Measurements from ENCODE around the gene SLC34A1. TPM values are rescaled to one million over a fixed set of nuclear protein-coding genes. Genes with fewer than 3 reads are reported as not detected.

The SLC34A1 gene
- total RNA-seq, 1 experiment from 2014 or later: not detected

GRCh38 chr5:177427211-177427822 is 43.1 kb downstream of the SLC34A1 start:
- H3K36me3 Mint-ChIP-seq (ENCODE audit: insufficient read depth, unreplicated experiment): peaks cover 18% of the 10 kb centered on the region
- DNase-seq: peak in 1 of 2 experiments; percentile 43
- Histone ChIP-seq H3K4me3 (ENCODE audit: low read depth, low read length) (peak overlapping the region; percentile 97), H3K36me3 (ENCODE audit: control insufficient read depth, insufficient read depth, low read length) (peaks cover 2% of the 10 kb centered on the region), H3K4me1 (peaks cover 15% of the 10 kb centered on the region), H3K27me3 (replicated peaks; ENCODE audit: control insufficient read depth, insufficient read depth, low read length) (no peaks in the 10 kb centered on the region), H3K9me3 (no peaks in the 10 kb centered on the region)
- H3K9me3 Mint-ChIP-seq (ENCODE audit: unreplicated experiment): no peaks in the 10 kb centered on the region
- H3K4me3 Mint-ChIP-seq (ENCODE audit: unreplicated experiment): peak overlapping the region; percentile 92
- peak overlapping the region; percentile 53 for H3K27ac Mint-ChIP-seq (ENCODE audit: unreplicated experiment)
- no peaks in the 10 kb centered on the region for H3K27me3 Mint-ChIP-seq (ENCODE audit: insufficient read depth, unreplicated experiment)
- ChIA-PET POLR2A (interaction anchor here (1.3 to 2.1 kb wide), 4 partner anchors 17 to 115 kb away, joined by 5 to 43 read pairs (median 14); partner anchors contain the start of genes MXD3 and PRR7), CTCF (interaction anchor here (1.0 to 2.7 kb wide), 4 partner anchors 23 to 118 kb away, joined by 4 to 47 read pairs (median 8); no protein-coding TSS in a partner anchor)
- TSS peak; percentile 64 for BruUV-seq (replicated peaks)
- no peak for TF ChIP-seq CTCF (IDR thresholded peaks at IDR 0.05; ENCODE audit: insufficient read depth in 1 of 2, low read depth in 1 of 2, low read length in 1 of 2, severe bottlenecking in 1 of 2, unreplicated experiment in 1 of 2)
- H3K4me1 Mint-ChIP-seq (ENCODE audit: low read depth, unreplicated experiment): peaks cover 12% of the 10 kb centered on the region
- intact Hi-C loops (cut with micrococcal nuclease; ENCODE audit: unreplicated experiment): loop anchor here (2.0 kb wide), 1 partner anchor 19 kb away; the partner anchor contains the start of gene PRR7

GRCh38 chr5:177427919-177428573 is 43.8 kb downstream of the SLC34A1 start:
- intact Hi-C loops (cut with micrococcal nuclease; ENCODE audit: unreplicated experiment): loop anchor here (2.0 kb wide), 1 partner anchor 19 kb away; the partner anchor contains the start of gene PRR7
- no TSS peak for BruUV-seq (replicated peaks)
- DNase-seq: no peak
- Mint-ChIP-seq H3K9me3 (ENCODE audit: unreplicated experiment) (no peaks in the 10 kb centered on the region), H3K36me3 (ENCODE audit: insufficient read depth, unreplicated experiment) (peaks cover 18% of the 10 kb centered on the region), H3K4me3 (ENCODE audit: unreplicated experiment) (peak overlapping the region; percentile 92), H3K4me1 (ENCODE audit: low read depth, unreplicated experiment) (peaks cover 12% of the 10 kb centered on the region), H3K27me3 (ENCODE audit: insufficient read depth, unreplicated experiment) (no peaks in the 10 kb centered on the region), H3K27ac (ENCODE audit: unreplicated experiment) (peak overlapping the region; percentile 53)
- H3K4me1 ChIP-seq: peaks cover 15% of the 10 kb centered on the region
- H3K36me3 ChIP-seq (ENCODE audit: control insufficient read depth, insufficient read depth, low read length): peaks cover 2% of the 10 kb centered on the region
- no peak for TF ChIP-seq CTCF (IDR thresholded peaks at IDR 0.05; ENCODE audit: insufficient read depth in 1 of 2, low read depth in 1 of 2, low read length in 1 of 2, severe bottlenecking in 1 of 2, unreplicated experiment in 1 of 2)
- no peaks in the 10 kb centered on the region for H3K9me3 ChIP-seq
- H3K27me3 ChIP-seq (replicated peaks; ENCODE audit: control insufficient read depth, insufficient read depth, low read length): no peaks in the 10 kb centered on the region
- ChIA-PET POLR2A (interaction anchor here (1.9 kb wide), 1 partner anchor 116 kb away, joined by 7 read pairs; the partner anchor contains the start of gene MXD3), CTCF (interaction anchor here (1.0 to 2.7 kb wide), 2 partner anchors 24 to 27 kb away, joined by 7 to 47 read pairs; no protein-coding TSS in a partner anchor)
- H3K4me3 ChIP-seq (ENCODE audit: low read depth, low read length): no peak overlapping the region

GRCh38 chr5:177428574-177429217 is 44.5 kb downstream of the SLC34A1 start:
- no peak for TF ChIP-seq CTCF (IDR thresholded peaks at IDR 0.05; ENCODE audit: insufficient read depth in 1 of 2, low read depth in 1 of 2, low read length in 1 of 2, severe bottlenecking in 1 of 2, unreplicated experiment in 1 of 2)
- no TSS peak for BruUV-seq (replicated peaks)
- H3K4me1 ChIP-seq: peaks cover 15% of the 10 kb centered on the region
- DNase-seq: no peak
- H3K4me3 ChIP-seq (ENCODE audit: low read depth, low read length): no peak overlapping the region
- no peaks in the 10 kb centered on the region for H3K27me3 ChIP-seq (replicated peaks; ENCODE audit: control insufficient read depth, insufficient read depth, low read length)
- H3K9me3 Mint-ChIP-seq (ENCODE audit: unreplicated experiment): no peaks in the 10 kb centered on the region
- peak overlapping the region; percentile 22 for H3K4me3 Mint-ChIP-seq (ENCODE audit: unreplicated experiment)
- H3K9me3 ChIP-seq: no peaks in the 10 kb centered on the region
- H3K36me3 ChIP-seq (ENCODE audit: control insufficient read depth, insufficient read depth, low read length): peaks cover 2% of the 10 kb centered on the region
- H3K27me3 Mint-ChIP-seq (ENCODE audit: insufficient read depth, unreplicated experiment): no peaks in the 10 kb centered on the region
- H3K27ac Mint-ChIP-seq (ENCODE audit: unreplicated experiment): no peak overlapping the region
- intact Hi-C loops (cut with micrococcal nuclease; ENCODE audit: unreplicated experiment): no loop called here
- H3K36me3 Mint-ChIP-seq (ENCODE audit: insufficient read depth, unreplicated experiment): peaks cover 18% of the 10 kb centered on the region
- H3K4me1 Mint-ChIP-seq (ENCODE audit: low read depth, unreplicated experiment): peaks cover 12% of the 10 kb centered on the region
- CTCF ChIA-PET: no interaction called here
- POLR2A ChIA-PET: interaction anchor here (0.7 kb wide), 1 partner anchor 9 kb away, joined by 5 read pairs; no protein-coding TSS in a partner anchor
